DMS53 treated with DMSO at 0.1 percent for 48 hours (cell line): Measurements from ENCODE around the gene TIMM23B.
A peak's percentile ranks its signal among the peaks of the same experiment; 100 is the strongest.
"Not testable (repeated sequence)": the region's sequence is repeated elsewhere in the genome, so short reads cannot be mapped to it uniquely, and the experiment has no call there.

Experiments
- DNase-seq: peaks from one replicate; lab custom pipeline; 2025; ENCODE audit not compliant: unreplicated experiment; lab: John Stamatoyannopoulos, UW

TIMM23B gene, protein sequence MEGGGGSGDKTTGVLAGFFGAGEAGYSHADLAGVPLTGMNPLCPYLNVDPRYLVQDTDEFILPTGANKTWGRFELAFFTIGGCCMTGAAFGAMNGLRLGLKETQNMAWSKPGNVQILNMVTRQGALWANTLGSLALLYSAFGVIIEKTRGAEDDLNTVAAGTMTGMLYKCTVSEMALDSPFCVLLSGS

GRCh38 chr10:49941447-49942338 lies at the start of gene TIMM23B, which contains the start of gene PARG:
Gene TIMM23B, plus strand, starts transcription at chr10:49942053. Its CDS starts 142 bp downstream, at chr10:49942195.
Gene PARG, minus strand, starts transcription at chr10:49942027. Its CDS starts 302 bp downstream, at chr10:49941725.
- peak; percentile 46 for DNase-seq

- not testable (repeated sequence) for DNase-seq
These were observed 41.9 kb upstream of the TIMM23B start for GRCh38 chr10:49899999-49900398.

GRCh38 chr10:49900406-49900805 lies 41.4 kb upstream of the TIMM23B start:
- not testable (repeated sequence) for DNase-seq

GRCh38 chr10:49903829-49904228 lies 38.0 kb upstream of the TIMM23B start:
- DNase-seq = not testable (repeated sequence)

DNA sequence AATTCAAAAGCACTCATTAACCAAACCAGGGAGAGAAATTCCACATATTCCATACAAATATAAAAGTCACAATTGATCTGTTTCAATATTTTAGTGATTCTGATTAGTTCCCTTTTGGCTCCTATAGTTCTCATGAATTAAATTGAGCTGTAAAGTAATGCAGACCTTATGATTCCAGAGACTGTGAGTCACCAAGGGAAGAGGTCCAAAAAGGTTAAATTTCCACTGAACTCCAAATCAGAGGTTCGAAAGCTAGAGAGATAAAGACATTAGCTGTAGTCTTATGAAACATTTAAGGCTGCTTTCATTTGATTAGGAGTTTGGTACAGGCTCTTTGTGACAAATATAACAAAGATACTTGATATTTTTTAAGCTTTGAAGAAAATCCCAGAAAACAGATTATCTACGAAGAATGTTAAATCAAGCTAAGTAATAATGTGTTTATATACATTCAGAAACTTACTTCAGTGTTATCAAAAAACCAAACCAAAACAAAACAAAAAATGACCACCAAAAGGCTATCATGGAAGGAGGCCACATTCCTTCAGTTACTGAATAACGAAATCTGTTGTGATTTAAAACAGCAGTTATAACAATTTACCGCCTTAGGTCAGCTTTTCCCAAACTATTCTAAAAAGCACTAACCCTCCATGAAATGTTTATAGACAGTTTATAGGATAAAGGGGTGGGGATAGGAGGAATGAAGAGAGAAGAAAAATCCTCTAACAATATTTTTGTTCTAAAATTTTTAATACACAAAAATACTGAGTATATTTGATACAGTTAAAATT lies 33.4 kb upstream of the TIMM23B start:
- DNase-seq = not testable (repeated sequence)

DNA sequence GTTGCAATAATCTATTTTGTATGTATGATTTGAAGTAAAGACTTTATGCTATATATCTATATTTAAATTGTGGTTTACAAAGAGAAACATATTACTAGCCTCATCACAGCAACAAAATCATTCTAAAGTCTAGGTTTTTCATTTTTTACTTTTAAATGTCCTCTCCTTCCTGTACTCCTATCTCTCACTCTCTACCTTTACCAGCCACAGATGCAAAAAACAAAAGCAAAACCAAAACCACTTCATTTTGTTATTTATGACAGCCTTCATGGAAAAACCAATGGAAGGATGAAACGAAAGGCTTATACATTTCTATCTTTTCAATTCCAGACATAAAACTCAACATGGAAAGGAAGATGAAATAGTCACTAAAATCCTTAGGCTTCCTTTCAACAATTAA lies 31.6 kb upstream of the TIMM23B start:
- not testable (repeated sequence) for DNase-seq

GRCh38 chr10:49916451-49916850 lies 25.4 kb upstream of the TIMM23B start:
- DNase-seq = not testable (repeated sequence)

GRCh38 chr10:49917927-49918326 lies 23.9 kb upstream of the TIMM23B start:
- DNase-seq = not testable (repeated sequence)

- DNase-seq = not testable (repeated sequence)
These were observed 19.8 kb upstream of the TIMM23B start for GRCh38 chr10:49922041-49922440.

DNA sequence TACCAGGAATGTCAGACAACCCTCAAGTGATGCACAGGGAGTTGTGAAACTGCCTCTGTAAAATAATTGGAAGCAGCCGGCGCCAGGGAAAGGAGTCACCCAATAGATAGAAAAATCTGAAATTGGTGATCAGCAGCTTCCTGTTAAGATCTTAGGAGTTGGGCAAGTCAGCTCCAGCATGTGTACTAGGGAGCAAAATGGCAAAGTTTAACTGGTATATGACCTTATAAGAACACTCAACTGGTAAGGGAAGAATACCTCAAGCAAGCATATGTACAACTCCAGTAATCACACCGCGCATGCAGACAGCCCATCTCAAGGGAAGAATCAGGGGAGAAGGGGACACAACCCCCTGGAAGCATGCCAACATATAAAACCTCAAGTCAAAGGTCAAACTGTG lies 18.3 kb upstream of the TIMM23B start:
- DNase-seq = not testable (repeated sequence)

GRCh38 chr10:49931276-49931675 lies 10.6 kb upstream of the TIMM23B start:
- not testable (repeated sequence) for DNase-seq

GRCh38 chr10:49931959-49932728 lies 9.7 kb upstream of the TIMM23B start:
- DNase-seq = not testable (repeated sequence)

DNA sequence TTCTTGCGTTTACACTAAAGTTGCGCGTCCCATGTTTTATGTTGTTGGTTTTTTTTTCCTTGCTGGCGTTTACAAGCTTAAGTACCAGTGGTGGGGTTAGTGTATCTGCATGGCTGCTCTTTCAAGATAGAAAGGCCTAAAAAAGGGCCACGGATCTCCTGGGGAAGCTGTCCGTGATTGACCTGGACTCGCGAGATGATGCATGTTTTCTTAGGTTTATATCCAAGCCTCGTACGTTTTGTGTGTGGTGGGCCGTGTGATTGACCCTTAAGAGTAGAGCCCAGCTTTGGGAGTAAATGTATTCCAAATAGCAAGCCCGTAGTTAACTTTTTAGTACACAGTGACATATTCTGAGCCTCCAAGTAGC lies 469 bp downstream of the TIMM23B start:
- not testable (repeated sequence) for DNase-seq

DNA sequence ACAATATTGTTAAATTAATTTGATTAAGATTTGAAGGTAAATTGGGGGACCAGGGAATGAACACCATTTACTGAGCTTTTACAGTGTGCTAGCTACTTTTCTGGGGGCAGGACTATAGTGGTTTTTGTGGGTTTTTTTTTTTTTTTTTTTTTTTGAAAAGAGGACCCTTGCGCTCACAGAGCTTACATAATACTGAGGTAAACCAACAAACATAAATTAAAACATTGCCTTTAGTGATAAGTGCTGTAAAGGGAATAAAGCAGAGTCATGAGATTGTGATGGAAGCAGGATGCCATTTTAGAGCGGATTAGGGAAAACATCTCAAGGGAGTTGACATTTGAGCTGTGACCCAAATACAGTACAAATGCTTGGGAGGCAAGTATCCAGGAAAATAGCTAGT lies 1.8 kb downstream of the TIMM23B start:
- DNase-seq = not testable (repeated sequence)

DNA sequence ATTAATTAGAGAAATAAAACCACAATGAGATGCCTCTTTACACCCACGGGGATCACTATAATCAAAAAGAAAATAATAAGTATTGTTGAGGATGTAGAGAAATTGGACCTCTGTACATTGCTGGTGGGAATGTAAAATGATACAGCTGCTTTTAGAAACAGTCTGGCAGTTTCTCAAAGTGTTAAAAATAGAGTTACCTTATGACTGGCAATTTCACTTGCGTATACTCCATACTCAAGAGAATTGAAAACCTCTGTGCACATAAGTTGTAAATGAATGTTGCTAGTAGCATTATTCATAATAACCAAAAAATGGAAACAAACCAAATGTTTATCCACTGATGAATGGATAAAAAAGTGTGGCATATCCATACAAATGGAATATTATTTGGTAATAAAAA lies 6.3 kb downstream of the TIMM23B start:
- DNase-seq = not testable (repeated sequence)

GRCh38 chr10:49948737-49949136 lies 6.9 kb downstream of the TIMM23B start:
- DNase-seq = not testable (repeated sequence)

GRCh38 chr10:49952006-49952405 lies 10.2 kb downstream of the TIMM23B start:
- DNase-seq = not testable (repeated sequence)

- DNase-seq = not testable (repeated sequence)
These were observed 11.3 kb downstream of the TIMM23B start for GRCh38 chr10:49953122-49953521.

GRCh38 chr10:49970331-49970857 lies 28.5 kb downstream of the TIMM23B start:
- not testable (repeated sequence) for DNase-seq

- not testable (repeated sequence) for DNase-seq
These were observed 29.6 kb downstream of the TIMM23B start for GRCh38 chr10:49971466-49971865.
